Amniotic stem cell (primary cell): ENCODE measurements around the gene PRKAG2.
A peak's percentile ranks its signal among the peaks of the same experiment; 100 is the strongest.
"Not testable (repeated sequence)": the region's sequence is repeated elsewhere in the genome, so short reads cannot be mapped to it uniquely, and the experiment has no call there.

ENCODE experiments used
- DNase-seq: peaks from one replicate; lab custom pipeline; 2025; lab: John Stamatoyannopoulos, UW

Gene PRKAG2

GRCh38 chr7:151549083-151549482 lies 327.8 kb downstream of the PRKAG2 start:
- DNase-seq = no peak

DNA sequence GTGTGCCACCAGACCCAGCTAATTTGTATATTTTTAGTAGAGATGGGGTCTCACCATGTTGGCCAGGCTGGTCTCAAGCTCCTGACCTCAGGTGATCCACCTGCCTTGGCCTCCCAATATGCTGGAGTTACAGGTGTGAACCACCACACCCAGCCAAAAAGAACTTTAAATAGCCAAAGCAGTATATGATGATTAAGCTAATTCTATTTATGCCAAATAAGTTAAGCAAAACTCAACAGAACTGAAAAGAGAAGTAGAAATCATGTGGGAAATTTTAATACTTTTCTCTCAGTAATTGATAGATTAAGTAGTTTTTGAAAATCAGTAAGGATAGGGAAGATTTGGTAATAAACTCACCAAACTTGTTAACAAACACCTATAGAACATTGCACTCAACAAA lies 332.7 kb downstream of the PRKAG2 start:
- no peak for DNase-seq

- DNase-seq = no peak
These were observed 334.2 kb downstream of the PRKAG2 start for GRCh38 chr7:151542606-151543130.

DNA sequence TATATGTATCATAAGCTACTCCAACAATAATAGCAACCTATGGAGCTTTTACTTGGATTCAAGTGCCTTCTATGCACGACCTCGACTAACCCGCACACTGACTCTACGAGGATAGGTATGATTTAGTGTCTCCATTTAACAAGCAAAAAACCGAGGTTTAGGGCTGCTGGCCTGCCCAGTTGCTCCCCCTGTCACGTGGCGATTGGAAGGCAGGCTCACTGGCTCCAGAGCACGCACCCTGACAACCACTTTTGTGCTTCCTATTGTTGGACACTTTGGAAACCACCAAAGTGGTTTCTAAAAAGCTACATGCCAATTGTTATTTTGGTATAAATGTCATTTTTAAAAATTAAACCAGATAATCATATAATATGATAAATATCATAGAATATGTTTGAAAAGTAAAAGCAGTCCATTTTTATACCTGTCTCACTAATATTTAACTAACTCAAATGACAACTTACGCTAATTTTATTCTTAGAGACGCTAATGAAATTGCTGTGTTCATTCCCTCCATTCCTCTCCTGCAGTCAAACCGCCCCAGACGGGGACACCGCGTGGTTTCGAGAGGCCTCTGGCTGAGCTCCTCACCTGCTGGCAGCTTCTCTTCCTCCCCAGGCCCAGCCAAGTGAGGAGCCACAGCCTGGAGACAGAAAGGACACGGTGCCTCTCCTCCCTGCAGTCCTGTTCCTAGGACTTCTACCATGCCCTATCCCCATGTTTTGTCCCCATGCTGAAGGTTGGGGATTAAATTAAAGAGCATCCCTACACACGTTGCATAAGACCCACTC lies 335.0 kb downstream of the PRKAG2 start:
- no peak for DNase-seq

- no peak for DNase-seq
These were observed 336.8 kb downstream of the PRKAG2 start for GRCh38 chr7:151540146-151540545.

DNA sequence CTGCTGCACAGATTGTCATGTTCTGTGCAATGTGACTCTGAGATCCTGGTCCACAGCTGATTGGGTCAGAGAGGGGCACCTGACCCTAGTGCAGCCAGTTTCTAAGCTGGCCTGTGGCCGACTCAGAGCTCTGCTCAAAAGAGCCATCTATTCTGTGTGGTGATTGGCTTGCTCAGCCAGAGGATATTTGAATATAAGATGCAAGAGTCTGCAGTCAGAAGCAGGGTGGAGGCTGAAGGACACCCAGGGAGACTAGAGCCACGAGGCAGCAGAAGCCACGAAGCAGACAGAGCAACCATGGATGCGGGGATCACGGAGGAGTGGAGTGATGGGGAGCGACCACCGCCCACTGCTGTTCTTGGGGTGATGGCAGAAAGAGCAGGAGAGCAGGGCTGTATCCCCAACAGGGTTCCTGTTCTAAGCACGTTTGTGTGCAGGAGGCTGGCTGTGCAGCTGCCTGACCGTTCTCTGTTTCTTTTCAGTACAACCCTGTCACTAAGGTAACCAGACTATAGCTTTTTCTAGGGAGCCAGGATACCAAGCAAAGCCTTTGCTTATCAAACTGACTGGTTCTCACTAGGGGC lies 337.7 kb downstream of the PRKAG2 start:
- no peak for DNase-seq

DNA sequence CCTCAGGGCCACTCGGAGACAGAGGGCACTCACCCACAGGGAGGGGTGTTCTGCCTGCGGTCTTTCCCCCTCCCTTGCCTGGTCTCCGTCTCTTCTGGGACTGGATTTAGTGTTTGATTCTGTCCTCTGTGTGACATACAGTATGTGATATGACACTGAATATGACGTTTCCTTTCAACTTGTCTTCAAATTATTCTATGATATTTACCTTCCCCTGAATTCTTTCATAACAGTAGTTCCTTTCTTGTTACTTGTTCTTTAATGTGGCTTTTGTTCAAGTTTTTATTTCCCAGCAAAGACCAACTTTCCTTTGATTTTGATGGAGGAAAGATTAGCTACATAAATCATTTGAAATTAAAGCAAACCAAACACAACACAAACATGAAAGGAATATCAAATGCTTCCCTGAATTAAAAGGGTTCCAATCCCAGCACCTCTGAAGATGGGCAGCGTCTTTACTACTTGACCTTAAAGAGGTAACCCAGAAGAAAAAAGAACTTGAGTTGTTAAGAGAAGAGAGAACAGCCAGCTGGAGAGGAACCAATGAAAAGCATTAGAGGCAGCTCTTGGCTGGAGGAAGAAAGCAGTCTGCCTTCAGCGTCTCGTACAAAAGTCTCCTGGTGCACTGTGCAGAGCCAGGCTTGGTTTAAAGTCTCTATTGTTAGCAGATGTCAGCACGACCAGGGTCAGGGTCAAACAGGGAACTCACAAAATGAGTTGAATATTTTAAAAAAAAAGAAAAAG lies 338.9 kb downstream of the PRKAG2 start:
- DNase-seq = no peak

- DNase-seq = not testable (repeated sequence)
These were observed 340.7 kb downstream of the PRKAG2 start for GRCh38 chr7:151536178-151536577.

DNA sequence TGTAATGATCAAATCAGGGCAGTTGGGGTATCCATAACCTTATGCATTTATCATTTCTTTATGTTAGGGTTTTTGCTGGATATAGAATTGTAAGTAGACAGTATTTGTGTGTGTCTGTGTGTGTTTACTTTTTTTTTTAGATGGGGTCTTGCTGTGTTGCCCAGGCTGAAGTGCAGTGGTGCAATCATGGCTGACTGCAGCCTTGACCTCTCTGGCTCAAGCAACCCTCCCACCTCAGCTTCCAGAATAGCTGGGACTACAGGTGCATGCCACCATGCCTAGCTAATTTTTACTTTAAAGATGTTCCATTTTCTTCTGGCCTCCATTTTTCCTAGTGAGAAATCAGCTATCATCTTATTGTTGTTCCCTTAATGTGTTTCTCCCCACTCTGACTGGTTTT lies 347.1 kb downstream of the PRKAG2 start:
- DNase-seq = no peak

DNA sequence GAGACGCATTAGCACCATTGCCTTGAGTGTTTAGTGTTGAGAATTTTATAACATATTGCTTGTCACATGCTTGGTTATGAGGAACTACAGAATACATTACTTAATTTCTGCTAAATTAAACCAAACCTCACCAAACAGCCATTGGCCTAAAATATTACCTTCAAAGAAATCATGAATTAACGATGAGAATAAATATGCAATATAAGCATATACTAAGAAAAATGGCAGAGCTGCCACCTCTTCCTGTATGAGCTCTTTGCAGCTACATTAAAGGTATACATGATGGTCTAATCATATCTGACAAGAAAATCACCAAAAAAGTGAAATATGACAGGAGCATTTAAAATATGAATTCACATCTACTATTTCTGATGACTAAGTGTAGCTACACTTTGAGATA lies 352.1 kb downstream of the PRKAG2 start:
- DNase-seq = no peak

DNA sequence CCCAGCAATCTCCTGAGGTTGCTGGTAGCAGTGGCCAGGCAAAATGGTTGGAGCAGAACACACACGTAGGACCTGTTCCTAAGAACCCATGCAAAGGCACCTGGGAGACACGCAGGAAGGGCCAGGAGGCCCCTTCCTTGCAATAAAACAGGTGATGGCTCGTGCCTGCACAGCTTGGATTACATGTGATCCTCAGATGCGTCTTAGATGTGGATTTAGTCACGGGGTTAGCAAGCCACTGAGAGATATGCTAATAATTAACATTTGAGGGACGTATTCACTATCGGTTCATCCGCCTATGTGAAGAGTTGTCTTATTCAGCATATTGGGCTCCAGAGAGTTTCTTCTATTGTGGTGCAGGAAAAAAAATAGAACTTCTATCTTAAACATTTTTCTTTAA lies 352.6 kb downstream of the PRKAG2 start:
- no peak for DNase-seq

DNA sequence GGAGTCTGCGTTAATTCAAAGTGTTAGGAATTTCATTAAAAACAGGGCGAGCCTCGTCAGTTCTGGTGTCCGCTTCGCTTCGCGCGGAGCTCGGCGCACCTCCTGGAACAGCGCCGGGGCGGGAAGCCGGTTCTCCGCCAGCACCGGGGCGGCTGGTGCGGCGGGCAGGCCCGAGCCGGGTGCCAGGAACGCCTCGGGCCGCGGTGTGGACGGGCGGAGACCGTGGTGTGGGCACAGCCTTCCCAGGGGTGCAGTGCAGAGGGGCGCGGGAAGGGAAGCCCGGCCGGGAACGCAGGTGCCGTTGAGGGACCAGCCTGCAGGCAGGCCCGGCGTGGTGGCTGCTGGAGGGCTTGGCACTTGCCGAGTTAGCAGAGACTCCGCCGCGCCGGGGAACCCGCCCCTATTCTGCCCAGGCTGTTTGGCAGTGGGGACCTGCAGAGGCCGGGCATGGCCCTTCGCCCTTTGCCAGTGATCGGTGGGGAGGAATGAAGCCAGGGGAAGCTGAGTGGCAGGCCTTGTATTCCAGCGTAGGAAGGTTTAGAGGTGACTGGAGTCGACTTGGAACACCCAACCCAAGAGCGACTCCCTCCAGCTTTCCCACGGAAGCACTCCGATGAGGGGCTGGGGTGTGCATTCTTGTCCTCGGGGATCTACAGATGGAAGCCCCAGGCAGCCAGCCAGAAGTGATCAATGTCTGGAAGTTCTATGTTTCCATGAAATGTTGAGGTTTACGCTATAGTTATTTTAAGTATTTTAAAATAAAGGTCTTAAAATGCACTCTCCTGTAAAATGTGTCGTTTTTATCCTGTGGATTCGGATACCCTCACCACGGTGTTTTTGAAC lies 356.3 kb downstream of the PRKAG2 start:
- no peak for DNase-seq

DNA sequence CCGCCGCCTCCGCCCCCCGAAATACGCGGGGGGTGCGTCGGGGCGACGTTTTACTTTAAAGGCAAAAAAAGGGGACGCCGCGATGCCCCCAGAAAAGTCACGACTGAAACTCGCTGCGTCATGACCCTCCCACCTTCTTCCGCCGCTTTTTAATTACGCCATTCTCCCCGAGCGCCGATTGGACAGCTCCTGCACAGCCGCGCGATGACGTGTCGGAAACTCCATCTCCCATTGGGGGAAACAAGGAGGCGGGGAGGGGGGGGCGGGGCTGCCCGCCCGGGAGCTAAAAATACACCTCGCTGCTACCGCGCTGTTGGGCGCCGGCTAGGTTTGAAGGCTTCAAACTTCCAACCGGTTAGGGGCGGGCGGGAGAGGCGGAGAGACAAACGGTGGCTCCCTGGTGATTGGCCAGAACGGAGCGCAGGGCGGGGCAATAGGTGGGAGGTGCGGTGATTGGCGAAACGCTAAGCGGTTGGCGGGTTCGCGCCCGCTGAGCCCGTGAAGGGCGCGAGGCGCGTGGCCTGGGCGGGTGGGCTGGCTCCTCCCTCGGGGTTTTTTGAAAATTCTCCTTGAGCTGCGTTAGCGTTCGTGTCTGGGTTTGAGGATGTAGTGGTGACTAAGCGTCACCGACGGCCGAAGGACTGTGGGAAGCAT lies 357.0 kb downstream of the PRKAG2 start, which contains the start of gene RHEB:
RHEB (minus strand) TSS at position 131 of the 654 bp plus-strand sequence. CDS start 384 bp downstream, outside the sequence.
- DNase-seq = peak; percentile 99

DNA sequence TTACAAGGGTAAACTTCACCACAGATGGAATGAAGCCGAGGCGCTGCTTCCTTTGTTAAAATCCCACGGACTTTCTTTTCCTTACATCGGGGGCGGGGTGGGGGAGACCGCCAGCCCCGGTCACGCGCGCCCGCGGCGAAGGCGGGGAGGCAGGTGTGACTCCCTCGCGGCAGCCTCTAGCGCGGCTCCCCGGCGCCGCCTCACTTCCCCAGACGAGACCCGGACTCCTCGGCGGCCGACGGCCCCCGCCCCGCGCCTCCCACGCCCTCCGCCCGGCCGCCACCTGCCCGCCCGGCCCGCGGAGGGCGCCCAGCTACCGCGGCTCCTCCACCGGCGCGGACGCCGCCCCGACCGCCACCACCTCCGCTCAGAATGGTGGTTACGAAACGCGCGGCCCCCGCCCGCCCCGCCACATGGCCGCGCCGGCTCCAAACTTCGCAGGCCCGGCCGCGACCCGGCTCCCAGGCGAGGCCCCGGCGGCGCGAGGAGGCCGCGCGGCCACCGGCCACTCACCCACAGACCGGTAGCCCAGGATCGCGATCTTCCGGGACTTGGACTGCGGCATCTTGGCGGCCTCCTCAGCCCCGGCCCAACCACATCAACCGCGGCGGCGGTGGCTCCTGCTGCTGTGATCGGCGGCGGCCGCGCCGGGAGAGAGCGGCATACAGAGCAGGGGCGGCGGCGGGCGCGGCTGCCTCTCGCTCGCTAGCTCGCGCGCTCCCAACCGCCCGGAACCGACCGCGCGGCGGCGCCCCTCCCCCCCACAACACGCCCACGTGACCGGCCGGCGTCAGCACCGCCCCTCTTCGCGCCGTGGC lies 357.8 kb downstream of the PRKAG2 start:
- not testable (repeated sequence) for DNase-seq

GRCh38 chr7:151518105-151518946 lies 358.6 kb downstream of the PRKAG2 start:
- DNase-seq = no peak

- no peak for DNase-seq
These were observed 359.3 kb downstream of the PRKAG2 start for GRCh38 chr7:151517601-151518104.

DNA sequence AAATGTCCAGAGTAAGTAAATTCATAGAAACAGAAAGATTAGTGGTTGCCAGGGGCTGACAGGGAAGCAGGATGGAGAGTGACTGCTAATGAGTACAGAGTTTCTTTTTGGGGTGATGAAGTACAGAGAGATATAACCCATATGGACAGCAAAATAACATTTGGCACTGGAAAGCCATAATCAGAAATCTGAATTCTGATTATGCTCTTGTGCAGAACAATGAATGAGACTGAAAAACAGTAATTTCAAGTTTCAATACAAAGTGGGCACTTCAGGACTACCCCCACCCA lies 361.7 kb downstream of the PRKAG2 start:
- DNase-seq = no peak

DNA sequence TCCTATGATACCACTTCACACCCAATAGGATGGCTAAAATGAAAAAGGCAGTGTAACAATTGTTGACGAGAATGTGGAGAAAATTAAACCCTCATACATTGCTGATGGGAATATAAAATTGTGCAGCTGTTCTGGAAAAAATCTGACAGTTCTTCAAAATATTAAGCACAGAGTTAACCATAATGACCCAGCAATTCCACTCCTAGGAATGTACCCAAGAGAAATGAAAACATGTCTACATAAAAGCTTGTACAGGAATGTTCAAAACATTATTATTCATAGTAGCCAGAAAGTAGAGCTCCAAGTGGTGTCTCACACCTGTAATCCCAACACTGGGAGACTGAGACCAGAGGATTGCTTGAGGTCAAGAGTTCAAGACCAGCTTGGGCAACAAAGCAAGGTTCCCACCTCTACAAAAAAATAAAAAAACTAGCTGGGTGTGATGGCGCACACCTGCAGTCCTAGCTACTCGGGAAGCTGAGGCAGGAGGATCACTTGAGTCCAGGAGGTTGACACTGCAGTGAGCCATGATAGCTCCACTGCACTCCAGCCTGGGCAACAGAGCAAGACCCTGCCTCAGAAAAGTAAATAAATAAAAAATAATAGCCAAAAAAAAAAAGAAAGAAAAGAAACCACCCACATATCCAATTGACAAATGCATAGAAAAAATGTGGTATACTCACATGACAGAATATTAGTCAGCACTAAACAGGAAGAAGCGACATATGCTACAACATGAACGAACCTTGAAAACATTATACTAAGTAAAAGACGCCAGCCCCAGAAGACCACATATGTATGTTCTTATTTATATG lies 362.2 kb downstream of the PRKAG2 start:
- DNase-seq = no peak

GRCh38 chr7:151513133-151513532 lies 363.8 kb downstream of the PRKAG2 start:
- DNase-seq = no peak
